Endothelial cell of umbilical vein (primary cell): ENCODE results near the gene ST8SIA1. TPM values are rescaled to one million over a fixed set of nuclear protein-coding genes. Genes with fewer than 3 reads are reported as not detected.

Experiments
- BruUV-seq: library from RNA; stranded (reverse); fragments of 400-500 nt; replicated peaks from 2 replicates; lab custom pipeline; 2021; lab: Mats Ljungman, UMichigan
- CTCF ChIA-PET: fragments of 300-600, 350-600 bp; sonication (Branson Sonifier 250); formaldehyde crosslinking; loops from one replicate; lab custom pipeline; 2021; ENCODE audit warnings: antibody characterized with exemption, inconsistent platforms; lab: Charles Lee
- POLR2A ChIA-PET: fragments of 300-600, 350-600 bp; sonication (Branson Sonifier 250); formaldehyde crosslinking; loops from one replicate; lab custom pipeline; 2021; ENCODE audit warnings: antibody characterized with exemption, inconsistent platforms; lab: Charles Lee
- DNase-seq: peaks from one replicate; pipeline ENCODE4 v3.0.0-alpha.2; 2011; ENCODE audit warnings: low read depth, low spot score
- FAIRE-seq: peaks from 2 replicates; lab custom pipeline; 2011; peaks lifted over from hg19 to GRCh38; lab: Jason Lieb, UNC
- H2AFZ ChIP-seq: 2 replicates; pipeline ENCODE4 v1.6.0; 2012; ENCODE audit warnings: low read depth, low read length, control low read depth, inconsistent platforms
- H3K27ac ChIP-seq: 2 replicates; pipeline ENCODE4 v1.5.1; 2011; ENCODE audit warnings: low read depth, mild to moderate bottlenecking, control low read depth, low read length, moderate library complexity; ENCODE audit not compliant: insufficient read depth
- H3K27me3 ChIP-seq, 2 experiments: 2 replicates each; pipeline versions ENCODE4 v1.6.0 to v1.6.1; 2011; ENCODE audit warnings: low read length in 2 of 2, mixed read lengths in 1 of 2; ENCODE audit not compliant: control insufficient read depth in 2 of 2, insufficient read depth in 2 of 2
- H3K36me3 ChIP-seq, 2 experiments: 2 replicates in 1 of 2; 3 replicates in 1 of 2; pipeline ENCODE4 v1.5.1; 2011; ENCODE audit warnings: low read length in 2 of 2, mild to moderate bottlenecking in 1 of 2, moderate library complexity in 1 of 2; ENCODE audit not compliant: control insufficient read depth in 2 of 2, insufficient read depth in 2 of 2; ENCODE audit errors: extremely low read depth in 1 of 2
- H3K4me1 ChIP-seq: 3 replicates; pipeline ENCODE4 v1.5.1; 2011; ENCODE audit warnings: mild to moderate bottlenecking, low read length; ENCODE audit not compliant: control insufficient read depth, insufficient read depth; ENCODE audit errors: extremely low read depth
- H3K4me2 ChIP-seq: 2 replicates; pipeline ENCODE4 v1.6.1; 2011; ENCODE audit warnings: low read length, control low read depth, mixed read lengths; ENCODE audit not compliant: insufficient read depth
- H3K4me3 ChIP-seq, 3 experiments: fragments of 200-600 bp in 1 of 3; sonication (generic), shearing (Covaris generic) in 1 of 3; replicated peaks in 1 of 3; 2 replicates each; pipeline ENCODE4 v1.5.1; 2011 to 2016; ENCODE audit warnings: control low read depth in 3 of 3, low read length in 3 of 3, mild to moderate bottlenecking in 2 of 3, inconsistent platforms in 1 of 3, low read depth in 1 of 3, moderate library complexity in 1 of 3; ENCODE audit not compliant: insufficient read depth in 1 of 3
- H3K79me2 ChIP-seq: 2 replicates; pipeline ENCODE4 v1.6.0; 2012; ENCODE audit warnings: low read length, inconsistent platforms; ENCODE audit not compliant: control insufficient read depth, insufficient read depth
- H3K9ac ChIP-seq: replicated peaks from 2 replicates; pipeline ENCODE3; 2011; ENCODE audit warnings: low read length, control low read depth; ENCODE audit not compliant: insufficient read depth; ENCODE audit errors: extremely low read depth
- H3K9me1 ChIP-seq: replicated peaks from 3 replicates; pipeline ENCODE4 v1.6.0; 2011; ENCODE audit warnings: mild to moderate bottlenecking, low read length; ENCODE audit not compliant: control insufficient read depth, insufficient read depth; ENCODE audit errors: extremely low read depth
- H3K9me3 ChIP-seq: replicated peaks from 2 replicates; pipeline ENCODE4 v1.5.1; 2012; ENCODE audit warnings: low read length, inconsistent platforms; ENCODE audit not compliant: control insufficient read depth, insufficient read depth
- H4K20me1 ChIP-seq: replicated peaks from 2 replicates; pipeline ENCODE3; 2011; ENCODE audit warnings: mild to moderate bottlenecking, low read length; ENCODE audit not compliant: control insufficient read depth, insufficient read depth; ENCODE audit errors: extremely low read depth
- EZH2 ChIP-seq: IDR thresholded peaks from 2 replicates; pipeline ENCODE4 v1.6.1; 2012; ENCODE audit warnings: borderline replicate concordance, low read depth, mild to moderate bottlenecking, moderate library complexity, low read length, inconsistent platforms; ENCODE audit not compliant: severe bottlenecking
- FOS ChIP-seq: IDR thresholded peaks from 2 replicates; pipeline ENCODE4 v1.6.1; 2011; ENCODE audit warnings: mild to moderate bottlenecking, low read length, moderate library complexity, borderline replicate concordance; ENCODE audit not compliant: insufficient read depth
- GATA2 ChIP-seq: IDR thresholded peaks from 2 replicates; pipeline ENCODE4 v1.7.0; 2011; ENCODE audit warnings: low read depth, mild to moderate bottlenecking, moderate library complexity, mixed read lengths, low read length; ENCODE audit not compliant: insufficient read length, insufficient read depth
- JUN ChIP-seq: IDR thresholded peaks from 2 replicates; pipeline ENCODE4 v1.6.1; 2011; ENCODE audit warnings: borderline replicate concordance, low read depth; ENCODE audit not compliant: insufficient read length, insufficient read depth
- MYC ChIP-seq: IDR thresholded peaks from one replicate; pipeline ENCODE4 v1.6.1; 2011; ENCODE audit warnings: mild to moderate bottlenecking, low read depth, low read length
- POLR2A ChIP-seq: IDR thresholded peaks from 2 replicates; pipeline ENCODE4 v1.6.1; 2012; ENCODE audit warnings: low read depth, mild to moderate bottlenecking, control low read depth, low read length
- POLR2AphosphoS5 ChIP-seq: IDR thresholded peaks from 2 replicates; pipeline ENCODE4 v1.6.1; 2012; ENCODE audit warnings: low read depth, mild to moderate bottlenecking, control low read depth, low read length, moderate library complexity; ENCODE audit not compliant: insufficient read depth
- dilution Hi-C: fragments of 300-500 bp; cut with MboI; formaldehyde crosslinking; loops from one replicate; pipeline ENCODE4 v1.15.0; 2019; ENCODE audit warnings: low sequenced_read_pairs; ENCODE audit not compliant: extremely low pct_ligation_motif_present
- intact Hi-C: fragments of 100-400 bp; cut with micrococcal nuclease; formaldehyde crosslinking; loops from one replicate; pipeline ENCODE4 v1.10.0; 2022
- polyA plus RNA-seq, 4 experiments: library from polyadenylated mRNA; depleted of rRNA in 3 of 4; stranded (reverse) in 3 of 4; unstranded in 1 of 4; fragments of >200 nt; gene quantifications; 2 replicates each; pipeline versions ENCODE4 v1.2.1 to v1.2.3, GENCODE V29; 2011 to 2012; ENCODE audit warnings: missing spikeins in 1 of 4
- total RNA-seq: library from RNA; stranded (reverse); gene quantifications from 2 replicates; pipeline ENCODE4 v1.2.3, GENCODE V29; 2021
- TF ChIP-seq, protein P1 (sequence below): IDR thresholded peaks from 2 replicates; pipeline ENCODE4 v1.6.1; 2011; ENCODE audit not compliant: insufficient read depth, insufficient read length
- TF ChIP-seq, protein P2 (sequence below), 2 donors: IDR thresholded peaks; 1 replicate in 1 of 2; 2 replicates in 1 of 2; pipeline ENCODE4 v1.5.1; 2011; ENCODE audit warnings: low read length in 2 of 2, mild to moderate bottlenecking in 2 of 2, moderate library complexity in 2 of 2, control low read depth in 1 of 2, inconsistent platforms in 1 of 2, low read depth in 1 of 2; ENCODE audit not compliant: insufficient read depth in 1 of 2; ENCODE audit errors: extremely low read depth in 1 of 2

The ST8SIA1 gene
- total and polyA plus RNA-seq, 2 donors (not counting 3 experiments of a cell fraction or from before 2014, with no cell fraction given) = not detected

DNA sequence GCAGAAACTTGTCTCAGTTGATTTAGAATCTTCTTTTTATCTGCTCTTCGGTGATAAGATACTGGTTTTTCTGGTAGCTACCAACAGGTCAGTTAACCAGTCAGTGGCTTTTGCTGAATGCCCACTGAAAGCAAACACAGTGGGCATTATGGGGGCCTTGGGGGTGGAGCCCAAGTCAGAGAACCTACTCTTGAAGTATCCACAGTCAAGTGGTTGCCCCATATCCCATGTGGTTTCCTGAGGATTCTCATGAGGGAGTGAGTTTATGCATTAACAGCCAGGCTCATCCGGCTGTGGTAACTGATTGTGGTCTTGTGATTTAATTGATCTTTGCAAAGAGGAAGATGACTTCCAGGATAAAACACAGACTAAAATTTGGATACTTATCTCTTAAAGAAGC is 83.7 kb downstream of the ST8SIA1 start:
- no peak overlapping the region for H3K27ac ChIP-seq
- no peak for DNase-seq
- H3K4me2 ChIP-seq = no peak overlapping the region
- no peak for FAIRE-seq
- H4K20me1 ChIP-seq = no peaks in the 10 kb centered on the region
- peaks cover 8 to 10% of the 10 kb centered on the region in 2 experiments for H3K27me3 ChIP-seq
- intact Hi-C loops = no loop called here
- POLR2A ChIA-PET = no interaction called here
- H2AFZ ChIP-seq = no peak overlapping the region
- no peaks in the 10 kb centered on the region for H3K9me3 ChIP-seq
- no peak overlapping the region for H3K9ac ChIP-seq
- dilution Hi-C loops = no loop called here
- no peaks in the 10 kb centered on the region for H3K9me1 ChIP-seq
- CTCF ChIA-PET = no interaction called here
- no peaks in the 10 kb centered on the region for H3K4me1 ChIP-seq
- no peaks in the 10 kb centered on the region for H3K79me2 ChIP-seq
- no peaks in the 10 kb centered on the region for H3K36me3 ChIP-seq
- H3K4me3 ChIP-seq = no peak overlapping the region
- no TSS peak for BruUV-seq
- TF ChIP-seq MYC = no peak
- TF ChIP-seq, protein P1, sequence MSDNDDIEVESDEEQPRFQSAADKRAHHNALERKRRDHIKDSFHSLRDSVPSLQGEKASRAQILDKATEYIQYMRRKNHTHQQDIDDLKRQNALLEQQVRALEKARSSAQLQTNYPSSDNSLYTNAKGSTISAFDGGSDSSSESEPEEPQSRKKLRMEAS = no peak
- TF ChIP-seq, protein P2, sequence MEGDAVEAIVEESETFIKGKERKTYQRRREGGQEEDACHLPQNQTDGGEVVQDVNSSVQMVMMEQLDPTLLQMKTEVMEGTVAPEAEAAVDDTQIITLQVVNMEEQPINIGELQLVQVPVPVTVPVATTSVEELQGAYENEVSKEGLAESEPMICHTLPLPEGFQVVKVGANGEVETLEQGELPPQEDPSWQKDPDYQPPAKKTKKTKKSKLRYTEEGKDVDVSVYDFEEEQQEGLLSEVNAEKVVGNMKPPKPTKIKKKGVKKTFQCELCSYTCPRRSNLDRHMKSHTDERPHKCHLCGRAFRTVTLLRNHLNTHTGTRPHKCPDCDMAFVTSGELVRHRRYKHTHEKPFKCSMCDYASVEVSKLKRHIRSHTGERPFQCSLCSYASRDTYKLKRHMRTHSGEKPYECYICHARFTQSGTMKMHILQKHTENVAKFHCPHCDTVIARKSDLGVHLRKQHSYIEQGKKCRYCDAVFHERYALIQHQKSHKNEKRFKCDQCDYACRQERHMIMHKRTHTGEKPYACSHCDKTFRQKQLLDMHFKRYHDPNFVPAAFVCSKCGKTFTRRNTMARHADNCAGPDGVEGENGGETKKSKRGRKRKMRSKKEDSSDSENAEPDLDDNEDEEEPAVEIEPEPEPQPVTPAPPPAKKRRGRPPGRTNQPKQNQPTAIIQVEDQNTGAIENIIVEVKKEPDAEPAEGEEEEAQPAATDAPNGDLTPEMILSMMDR (IDR thresholded peaks at IDR 0.05; ENCODE audit: extremely low read depth in 1 of 2, insufficient read depth in 1 of 2, low read depth in 1 of 2, low read length in 2 of 2) = no peak
- TF ChIP-seq POLR2AphosphoS5 = no peak
- TF ChIP-seq JUN = no peak
- TF ChIP-seq GATA2 = no peak
- TF ChIP-seq EZH2 = no peak
- no peak for TF ChIP-seq FOS
- no peak for TF ChIP-seq POLR2A
